Stimulated activated CD4-positive, alpha-beta T cell treated with anti-CD3 and anti-CD28 coated beads, Interleukin-12 subunit alpha, Interleukin-12 subunit beta, amount 100 ng/mL, for 4 hours (primary cell): Measurements from ENCODE around the gene FOXRED1.
A peak's percentile ranks its signal among the peaks of the same experiment; 100 is the strongest.
"Not testable (repeated sequence)": the region's sequence is repeated elsewhere in the genome, so short reads cannot be mapped to it uniquely, and the experiment has no call there.

Source experiments
- DNase-seq: peaks from one replicate; pipeline ENCODE4 v3.0.0-alpha.2; 2020

The FOXRED1 gene

GRCh38 chr11:126277780-126278179, 8.8 kb downstream of the FOXRED1 start:
- no peak for DNase-seq

GRCh38 chr11:126279191-126279590, 10.2 kb downstream of the FOXRED1 start:
- DNase-seq, result no peak

GRCh38 chr11:126280595-126280994, 11.6 kb downstream of the FOXRED1 start:
- no peak for DNase-seq

- no peak for DNase-seq
Measured at GRCh38 chr11:126281245-126281644, 12.3 kb downstream of the FOXRED1 start.

GRCh38 chr11:126281666-126282175, 12.8 kb downstream of the FOXRED1 start:
- no peak for DNase-seq

GRCh38 chr11:126282361-126282735, 13.4 kb downstream of the FOXRED1 start:
- DNase-seq, result peak; percentile 34

GRCh38 chr11:126282736-126283591, 14.0 kb downstream of the FOXRED1 start, which contains the start of gene TIRAP:
Gene TIRAP, plus strand, starts transcription at chr11:126283093. Its CDS starts 7,802 bp downstream, at chr11:126290895.
- DNase-seq, result peak; percentile 53

GRCh38 chr11:126284829-126285228, 15.9 kb downstream of the FOXRED1 start:
- DNase-seq, result peak; percentile 81

- no peak for DNase-seq
Measured at GRCh38 chr11:126288237-126288636, 19.3 kb downstream of the FOXRED1 start.

GRCh38 chr11:126290887-126291286, 21.9 kb downstream of the FOXRED1 start:
- no peak for DNase-seq

GRCh38 chr11:126293726-126294125, 24.8 kb downstream of the FOXRED1 start:
- no peak for DNase-seq

GRCh38 chr11:126297004-126297403, 28.1 kb downstream of the FOXRED1 start:
- DNase-seq, result no peak

GRCh38 chr11:126303623-126304456, 34.9 kb downstream of the FOXRED1 start, which contains the start of gene DCPS:
Gene DCPS, plus strand, starts transcription at chr11:126304060. Its CDS starts 21 bp downstream, at chr11:126304081.
- peak; percentile 83 for DNase-seq

GRCh38 chr11:126304457-126305075, 35.6 kb downstream of the FOXRED1 start:
- no peak for DNase-seq

- DNase-seq, result no peak
Measured at GRCh38 chr11:126305699-126306098, 36.7 kb downstream of the FOXRED1 start.

- no peak for DNase-seq
Measured at GRCh38 chr11:126307706-126308105, 38.8 kb downstream of the FOXRED1 start.

GRCh38 chr11:126308271-126308671, 39.3 kb downstream of the FOXRED1 start:
- no peak for DNase-seq

GRCh38 chr11:126308771-126309170, 39.8 kb downstream of the FOXRED1 start:
- not testable (repeated sequence) for DNase-seq

- peak; percentile 48 for DNase-seq
Measured at GRCh38 chr11:126310200-126310991, 41.4 kb downstream of the FOXRED1 start.

GRCh38 chr11:126310992-126311310, 42.0 kb downstream of the FOXRED1 start:
- no peak for DNase-seq

- no peak for DNase-seq
Measured at GRCh38 chr11:126311401-126312291, 42.7 kb downstream of the FOXRED1 start.
